Measurements from ENCODE around the gene LKAAEAR1. TPM values are rescaled to one million over a fixed set of nuclear protein-coding genes. Genes with fewer than 3 reads are reported as not detected.

Gene LKAAEAR1
- total RNA-seq, 1 donor from 2014 or later: not detected

GRCh38 chr20:64051561-64052325 lies 32.5 kb downstream of the LKAAEAR1 start:
- no peak for DNase-seq (ENCODE audit: low read depth)
- Histone ChIP-seq H3K36me3 (ENCODE audit: control insufficient read depth, insufficient read depth, low read length) (no peaks in the 10 kb centered on the region), H3K27me3 (ENCODE audit: control insufficient read depth, insufficient read depth, low read length) (peaks cover 64% of the 10 kb centered on the region), H3K4me3 (ENCODE audit: low read depth, low read length) (no peak overlapping the region)
- TF ChIP-seq, protein P1, sequence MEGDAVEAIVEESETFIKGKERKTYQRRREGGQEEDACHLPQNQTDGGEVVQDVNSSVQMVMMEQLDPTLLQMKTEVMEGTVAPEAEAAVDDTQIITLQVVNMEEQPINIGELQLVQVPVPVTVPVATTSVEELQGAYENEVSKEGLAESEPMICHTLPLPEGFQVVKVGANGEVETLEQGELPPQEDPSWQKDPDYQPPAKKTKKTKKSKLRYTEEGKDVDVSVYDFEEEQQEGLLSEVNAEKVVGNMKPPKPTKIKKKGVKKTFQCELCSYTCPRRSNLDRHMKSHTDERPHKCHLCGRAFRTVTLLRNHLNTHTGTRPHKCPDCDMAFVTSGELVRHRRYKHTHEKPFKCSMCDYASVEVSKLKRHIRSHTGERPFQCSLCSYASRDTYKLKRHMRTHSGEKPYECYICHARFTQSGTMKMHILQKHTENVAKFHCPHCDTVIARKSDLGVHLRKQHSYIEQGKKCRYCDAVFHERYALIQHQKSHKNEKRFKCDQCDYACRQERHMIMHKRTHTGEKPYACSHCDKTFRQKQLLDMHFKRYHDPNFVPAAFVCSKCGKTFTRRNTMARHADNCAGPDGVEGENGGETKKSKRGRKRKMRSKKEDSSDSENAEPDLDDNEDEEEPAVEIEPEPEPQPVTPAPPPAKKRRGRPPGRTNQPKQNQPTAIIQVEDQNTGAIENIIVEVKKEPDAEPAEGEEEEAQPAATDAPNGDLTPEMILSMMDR (IDR thresholded peaks at IDR 0.05; ENCODE audit: insufficient read depth, low read length, poor library complexity, severe bottlenecking): no peak

GRCh38 chr20:64051033-64051452 lies 33.2 kb downstream of the LKAAEAR1 start:
- TF ChIP-seq, protein P1 (IDR thresholded peaks at IDR 0.05; ENCODE audit: insufficient read depth, low read length, poor library complexity, severe bottlenecking): no peak
- no peak overlapping the region for H3K4me3 ChIP-seq (ENCODE audit: low read depth, low read length)
- peaks cover 71% of the 10 kb centered on the region for H3K27me3 ChIP-seq (ENCODE audit: control insufficient read depth, insufficient read depth, low read length)
- H3K36me3 ChIP-seq (ENCODE audit: control insufficient read depth, insufficient read depth, low read length): no peaks in the 10 kb centered on the region
- DNase-seq (ENCODE audit: low read depth): no peak

DNA sequence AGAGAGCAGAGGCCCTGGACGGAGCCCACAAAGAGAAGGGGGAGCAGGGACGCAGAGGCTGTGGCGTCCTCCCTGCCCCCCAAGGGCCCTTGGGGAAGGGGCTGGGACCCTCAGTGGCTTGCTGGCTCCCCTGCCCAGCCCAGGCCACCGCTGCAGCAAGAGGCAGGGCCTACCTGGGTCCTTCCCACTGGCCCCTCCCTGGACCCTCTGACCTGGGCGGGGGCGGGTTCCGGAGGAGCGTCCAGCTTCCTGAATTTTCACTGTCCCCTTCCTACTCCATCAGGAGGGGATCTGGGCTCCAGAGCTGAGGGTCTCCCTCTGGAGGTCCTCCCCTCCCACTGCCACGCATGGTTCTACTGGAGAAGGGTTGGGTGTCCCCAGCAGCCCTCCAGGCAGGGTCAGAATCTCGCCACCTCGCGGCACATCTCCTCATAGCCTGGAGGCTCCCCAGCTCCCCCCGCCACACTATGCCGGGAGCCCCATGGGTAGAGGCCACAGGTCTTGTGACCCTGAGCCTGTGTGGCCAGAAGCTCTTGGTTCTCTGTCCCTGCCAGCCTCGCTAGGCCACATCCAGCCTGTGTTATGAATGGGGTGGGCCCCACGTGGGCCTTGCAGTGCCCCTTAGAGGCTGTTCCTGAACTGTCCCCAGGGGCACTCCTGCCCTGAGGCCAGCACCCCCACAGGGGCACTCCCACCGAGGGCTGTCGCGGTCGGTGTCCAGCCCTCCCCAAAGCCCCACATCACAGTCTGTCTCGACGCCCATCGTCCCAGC lies 33.8 kb downstream of the LKAAEAR1 start:
- no peak overlapping the region for H3K4me3 ChIP-seq (ENCODE audit: low read depth, low read length)
- no peaks in the 10 kb centered on the region for H3K36me3 ChIP-seq (ENCODE audit: control insufficient read depth, insufficient read depth, low read length)
- no peak for DNase-seq (ENCODE audit: low read depth)
- peaks cover 77% of the 10 kb centered on the region for H3K27me3 ChIP-seq (ENCODE audit: control insufficient read depth, insufficient read depth, low read length)
- TF ChIP-seq, protein P1 (IDR thresholded peaks at IDR 0.05; ENCODE audit: insufficient read depth, low read length, poor library complexity, severe bottlenecking): no peak

DNA sequence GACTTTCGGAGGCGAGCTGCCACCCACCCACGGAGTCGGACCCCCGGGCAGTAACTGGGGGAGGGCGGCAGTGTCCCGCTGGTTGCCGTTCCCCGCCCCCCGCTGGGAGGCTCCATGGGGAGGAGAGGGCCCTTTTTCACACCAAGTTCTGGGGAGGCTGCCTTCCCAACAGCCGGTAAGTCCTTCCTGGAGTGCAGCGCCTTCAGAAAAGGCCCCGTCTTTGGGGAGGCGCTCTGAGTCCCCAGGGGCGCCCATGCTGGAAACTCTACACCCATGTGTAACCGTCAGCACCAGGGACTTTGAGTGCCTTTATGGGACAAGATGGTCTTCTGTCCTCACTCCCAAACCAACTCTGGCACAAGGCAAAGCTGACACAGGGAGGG lies 34.3 kb downstream of the LKAAEAR1 start:
- no peak for DNase-seq (ENCODE audit: low read depth)
- Histone ChIP-seq H3K36me3 (ENCODE audit: control insufficient read depth, insufficient read depth, low read length) (no peaks in the 10 kb centered on the region), H3K4me3 (ENCODE audit: low read depth, low read length) (no peak overlapping the region), H3K27me3 (ENCODE audit: control insufficient read depth, insufficient read depth, low read length) (peaks cover 79% of the 10 kb centered on the region)
- TF ChIP-seq, protein P1 (IDR thresholded peaks at IDR 0.05; ENCODE audit: insufficient read depth, low read length, poor library complexity, severe bottlenecking): no peak

DNA sequence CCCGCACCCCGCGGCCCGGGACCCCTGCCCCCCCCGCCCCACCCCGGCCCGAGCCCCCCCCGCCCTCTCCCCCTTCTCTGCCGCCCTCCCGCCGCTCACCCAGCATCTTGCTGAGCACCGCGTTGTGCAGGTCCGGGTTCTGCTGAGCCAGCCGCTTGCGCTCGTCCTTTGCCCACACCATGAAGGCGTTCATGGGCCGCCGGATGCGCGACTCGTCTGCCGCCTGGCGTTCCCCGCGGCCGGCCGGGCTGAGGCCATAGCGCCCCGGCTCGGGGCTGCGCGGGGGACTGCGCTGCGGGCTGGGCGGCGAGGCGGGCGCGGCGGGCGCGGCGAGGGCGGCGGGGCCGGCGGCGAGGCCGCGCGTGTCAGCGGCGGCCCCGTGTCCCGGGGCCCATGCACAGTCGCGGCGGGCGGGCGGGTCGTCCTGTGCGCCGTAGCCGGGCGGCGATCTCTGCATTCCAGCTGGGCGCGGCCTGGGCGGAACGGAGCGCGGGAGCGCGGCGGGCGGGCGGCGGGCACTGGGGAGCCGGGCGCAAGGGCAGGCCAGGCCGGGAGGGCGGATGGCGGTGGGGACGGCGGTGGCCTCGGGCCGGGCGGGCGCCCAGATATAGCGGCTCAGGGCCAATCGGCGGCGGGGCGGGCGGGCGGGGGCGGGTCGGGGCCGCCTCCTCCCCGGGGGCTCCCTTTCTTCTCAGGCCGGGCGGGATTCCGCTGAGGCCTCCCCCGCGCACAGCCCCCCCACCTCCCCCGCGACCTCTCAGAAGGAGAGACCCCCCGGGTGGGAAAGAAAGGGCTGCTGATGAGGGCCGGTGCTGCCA lies 34.9 kb downstream of the LKAAEAR1 start, which contains the start of gene SOX18:
Gene SOX18, minus strand, starts transcription at position 580 of the 818 bp plus-strand sequence. Its CDS starts 123 bp downstream, at position 457.
- H3K4me3 ChIP-seq (ENCODE audit: low read depth, low read length): no peak within 1 kb of the TSS
- no peaks in the 10 kb centered on the region for H3K36me3 ChIP-seq (ENCODE audit: control insufficient read depth, insufficient read depth, low read length)
- H3K27me3 ChIP-seq (ENCODE audit: control insufficient read depth, insufficient read depth, low read length): peaks cover 77% of the 10 kb centered on the region
- TF ChIP-seq, protein P1 (IDR thresholded peaks at IDR 0.05; ENCODE audit: insufficient read depth, low read length, poor library complexity, severe bottlenecking): no peak
- DNase-seq (ENCODE audit: low read depth): no peak
